Measurements from ENCODE around the gene RPIA.
"Not testable (repeated sequence)": the region's sequence is repeated elsewhere in the genome, so short reads cannot be mapped to it uniquely, and the experiment has no call there.

RPIA gene

DNA sequence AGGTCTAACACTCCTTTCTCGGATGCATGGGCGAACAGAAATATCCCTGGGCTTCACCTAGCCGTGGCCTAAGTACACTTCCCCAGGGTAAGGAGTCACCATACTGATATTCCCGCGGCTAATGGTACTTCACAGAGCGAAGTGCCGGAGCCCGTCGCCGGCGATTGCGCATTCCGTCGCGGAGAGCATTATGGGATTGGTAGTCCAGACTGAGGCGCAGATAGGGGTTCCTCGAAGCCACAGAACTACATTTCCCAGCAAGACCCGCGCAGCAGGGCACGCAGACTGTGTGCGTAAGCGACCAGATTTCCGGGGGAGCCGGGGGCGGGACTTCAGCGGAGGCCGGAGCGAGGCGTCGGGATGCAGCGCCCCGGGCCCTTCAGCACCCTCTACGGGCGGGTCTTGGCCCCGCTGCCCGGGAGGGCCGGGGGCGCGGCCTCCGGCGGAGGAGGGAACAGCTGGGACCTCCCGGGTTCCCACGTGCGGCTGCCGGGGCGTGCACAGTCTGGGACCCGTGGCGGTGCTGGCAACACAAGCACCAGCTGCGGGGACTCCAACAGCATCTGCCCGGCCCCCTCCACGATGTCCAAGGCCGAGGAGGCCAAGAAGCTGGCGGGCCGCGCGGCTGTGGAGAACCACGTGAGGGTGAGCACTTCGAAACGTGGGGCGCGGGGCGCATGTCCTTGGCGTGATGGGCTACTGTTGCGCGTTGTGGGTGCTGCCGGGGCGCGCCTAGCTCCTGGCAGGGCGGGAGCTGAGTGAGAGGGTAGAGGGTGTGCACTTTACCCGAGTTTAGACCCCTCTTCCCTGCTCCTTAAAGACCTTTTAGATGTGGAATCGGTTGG, at the start of gene RPIA:
Gene RPIA, plus strand, starts transcription at position 335 of the 845 bp plus-strand sequence. Its CDS starts 26 bp downstream, at position 361.
- peak; percentile 82 for DNase-seq

DNA sequence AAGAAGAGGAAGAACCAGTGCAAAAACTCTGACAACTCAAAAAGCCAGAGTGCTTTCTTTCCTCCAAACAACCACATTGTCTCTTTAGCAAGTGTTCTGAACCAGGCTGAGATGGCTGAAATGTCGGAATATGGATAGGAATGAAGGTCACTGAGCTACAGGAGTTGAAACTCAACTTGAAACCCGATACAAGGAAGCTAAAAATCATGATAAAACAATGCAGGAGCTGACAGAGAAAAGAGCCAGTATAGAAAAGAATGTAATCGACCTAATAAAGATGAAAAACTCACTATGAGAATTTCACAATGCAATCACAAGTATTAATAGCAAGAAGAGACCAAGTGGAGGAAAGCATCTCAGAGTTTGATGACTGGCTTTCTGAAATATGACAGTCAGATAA, 49.2 kb upstream of the RPIA start:
- no peak for DNase-seq

DNA sequence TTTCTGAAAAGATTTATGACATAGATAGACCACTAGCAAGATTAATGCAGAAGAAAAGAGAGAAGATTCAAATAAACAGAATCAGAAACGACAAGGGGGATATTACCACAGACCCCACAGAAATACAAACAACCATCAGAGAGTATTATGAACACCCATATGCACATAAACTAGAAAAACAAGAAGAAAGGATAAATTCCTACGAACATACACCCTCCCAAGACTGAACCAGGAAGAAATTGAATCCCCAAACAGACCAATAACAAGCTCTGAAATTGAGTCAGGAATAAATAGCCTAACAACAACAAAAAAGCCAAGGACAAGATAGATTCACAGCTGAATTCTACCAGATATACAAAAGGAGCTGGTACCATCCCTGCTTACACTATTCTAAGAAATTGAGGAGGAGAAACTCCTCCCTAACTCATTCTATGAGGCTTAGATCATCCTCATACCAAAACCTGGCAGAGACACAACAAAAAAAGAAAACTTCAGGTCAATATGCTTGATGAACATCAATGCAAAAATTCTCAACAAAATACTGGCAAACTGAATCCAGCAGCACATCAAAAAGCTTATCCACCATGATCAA, 46.1 kb upstream of the RPIA start:
- not testable (repeated sequence) for DNase-seq

DNA sequence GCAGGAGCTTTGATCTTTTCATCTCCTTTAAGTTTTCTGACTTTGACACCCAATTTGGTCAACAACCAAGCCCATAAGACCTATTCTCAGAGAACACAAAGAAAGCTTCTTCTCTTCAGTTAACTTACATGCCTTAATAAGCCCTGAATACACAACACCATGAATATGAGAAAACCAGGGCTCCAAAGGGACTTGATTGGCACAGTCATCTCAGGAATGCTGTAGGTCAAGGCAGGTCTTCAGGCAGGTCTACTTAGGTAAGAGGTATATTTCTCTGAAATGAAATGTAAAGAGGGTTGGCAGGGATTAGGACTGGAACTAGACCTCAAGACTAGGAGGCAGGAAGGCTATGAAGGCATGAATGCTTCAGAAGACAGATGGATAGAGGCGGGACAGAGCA, 39.8 kb upstream of the RPIA start:
- no peak for DNase-seq

DNA sequence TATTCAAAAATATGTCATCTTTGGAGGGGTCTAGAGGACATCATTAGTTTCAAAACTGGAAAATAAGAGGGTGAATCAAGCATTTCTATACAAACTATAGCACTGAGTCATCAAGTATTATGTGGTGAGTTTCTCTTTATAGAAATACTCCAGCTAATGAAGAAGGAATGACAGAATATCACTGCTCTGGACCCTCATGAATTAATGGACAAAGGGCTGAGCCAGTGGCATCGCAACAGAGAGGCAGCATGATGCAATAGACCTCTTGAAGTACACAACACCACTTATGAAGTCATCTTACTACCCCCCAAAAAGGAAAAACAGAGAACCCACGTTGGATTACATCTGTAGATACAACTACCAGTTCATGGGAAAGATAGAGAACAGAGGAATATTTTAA, 36.8 kb upstream of the RPIA start:
- no peak for DNase-seq

DNA sequence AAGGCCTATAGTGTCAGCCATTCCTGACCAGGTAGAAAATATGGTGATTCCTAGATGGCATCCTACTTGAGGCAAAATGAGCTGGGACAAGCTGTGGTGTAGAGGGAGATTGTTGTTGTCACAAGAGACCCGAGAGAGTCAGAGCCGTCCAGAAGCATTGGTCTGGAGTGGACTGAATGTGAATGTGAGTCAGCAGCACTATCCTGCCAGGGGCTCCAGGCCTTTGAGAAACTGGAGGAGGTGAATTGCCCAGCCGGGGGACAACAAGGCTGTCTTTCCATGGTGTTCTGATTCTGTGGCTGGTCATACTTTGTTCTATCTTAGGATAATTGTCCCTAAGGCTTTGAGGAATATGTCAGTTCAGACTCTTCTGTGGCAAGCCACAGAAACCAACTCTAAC, 34.8 kb upstream of the RPIA start:
- no peak for DNase-seq

DNA sequence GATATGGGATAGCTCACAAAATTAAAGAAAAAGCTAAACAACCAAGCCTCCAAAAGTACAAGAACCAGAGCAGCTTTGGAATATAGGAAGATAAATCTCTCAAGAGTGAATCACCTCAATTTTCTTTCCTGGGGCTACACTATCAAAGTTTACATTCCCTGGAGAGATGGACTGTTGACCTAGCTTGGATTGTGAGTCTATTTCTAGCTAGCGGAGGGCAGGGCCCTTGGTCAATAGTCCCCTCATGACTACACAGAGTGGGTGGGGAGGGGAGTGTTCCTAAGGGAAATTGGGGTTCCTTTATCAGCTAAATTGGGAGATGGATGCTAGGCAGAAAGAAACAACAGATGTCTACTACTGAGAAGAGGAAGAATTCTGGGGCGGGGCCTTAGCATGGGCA, 34.3 kb upstream of the RPIA start:
- DNase-seq = no peak

DNA sequence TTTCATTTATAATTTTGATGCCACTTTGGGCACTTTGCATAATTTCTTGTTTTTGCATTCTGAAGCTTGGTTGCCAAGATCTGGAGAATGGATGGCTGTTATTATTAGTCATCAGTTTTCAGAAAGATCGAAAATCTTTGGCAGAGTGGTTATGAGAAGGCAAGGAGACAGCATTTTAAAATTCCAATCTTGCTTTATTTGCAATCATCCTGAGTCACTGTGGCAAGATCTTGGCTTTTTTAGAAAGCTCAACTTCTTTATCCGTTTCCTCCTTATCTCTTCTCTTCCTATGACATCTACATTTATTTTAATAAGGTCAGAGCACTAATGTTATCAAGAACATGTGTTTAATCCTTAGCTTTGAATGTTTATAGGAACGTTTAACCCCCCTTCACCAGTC, 33.1 kb upstream of the RPIA start:
- DNase-seq = no peak

DNA sequence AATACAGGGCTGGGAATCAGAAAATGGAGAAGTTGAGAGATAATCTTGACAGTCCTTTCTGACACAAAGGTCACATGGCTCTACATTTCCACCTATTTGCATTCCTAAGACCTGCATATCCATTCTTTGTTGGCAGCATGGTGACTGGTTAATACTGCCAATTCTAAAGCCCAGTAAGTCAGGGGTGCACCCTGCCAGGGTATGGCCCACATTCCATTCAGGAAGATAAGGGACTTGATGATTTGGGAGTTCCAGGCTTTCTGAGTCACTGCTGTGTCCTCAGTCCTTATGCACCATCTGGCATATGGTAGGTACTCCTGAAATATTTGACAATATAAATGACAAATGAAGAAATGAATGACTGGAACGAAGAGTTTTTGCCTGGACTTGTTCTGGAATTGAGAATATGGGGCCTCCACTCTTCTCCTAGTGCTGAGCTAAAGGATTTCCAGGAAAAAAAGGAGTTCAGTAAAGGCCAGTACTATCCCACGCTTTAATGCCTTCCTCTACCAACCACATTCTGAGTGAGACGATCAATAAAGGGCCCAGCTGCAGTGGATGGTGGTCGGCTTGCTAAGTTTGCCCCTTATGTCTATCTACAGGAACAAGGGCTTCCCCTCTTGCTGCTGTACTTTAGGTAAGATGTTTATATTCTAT, 32.5 kb upstream of the RPIA start:
- DNase-seq = no peak

DNA sequence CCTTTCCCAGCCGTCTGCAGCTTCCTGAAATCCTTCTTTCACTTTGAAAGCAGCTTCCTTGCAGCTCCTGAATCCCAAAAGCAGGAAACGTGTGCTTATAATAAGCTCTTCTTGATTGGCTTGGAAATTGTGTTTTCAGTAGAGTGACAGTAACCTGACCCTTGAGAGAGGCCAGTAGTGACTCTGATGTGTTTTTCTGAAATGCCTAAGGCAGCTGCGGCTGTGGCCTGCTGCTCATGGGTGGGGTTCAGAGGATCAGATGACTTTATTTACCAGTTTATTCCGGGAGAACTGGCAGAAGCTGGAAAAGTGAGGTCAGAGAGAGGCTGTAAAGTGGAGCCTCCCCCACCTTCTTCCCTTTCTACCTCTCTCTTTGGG, 31.9 kb upstream of the RPIA start:
- no peak for DNase-seq

DNA sequence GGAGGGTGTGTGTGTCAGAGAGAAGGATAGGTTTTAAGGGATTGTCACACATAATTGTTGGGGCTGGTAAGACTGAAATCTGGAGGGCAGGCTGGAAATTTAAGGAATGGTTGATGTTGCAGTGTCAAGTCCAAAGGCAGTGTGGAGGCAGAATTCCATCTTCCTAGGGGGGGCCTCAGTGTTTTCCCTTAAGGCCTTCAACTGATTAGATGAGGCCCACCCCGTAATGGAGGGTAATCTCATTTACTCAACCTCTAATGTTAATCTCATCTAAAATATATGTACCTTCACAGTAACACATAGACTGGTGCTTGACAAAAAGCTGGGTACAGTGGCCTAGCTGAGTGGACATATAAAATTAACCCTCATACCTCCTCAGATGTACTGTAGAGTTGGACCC, 30.9 kb upstream of the RPIA start:
- DNase-seq = no peak

DNA sequence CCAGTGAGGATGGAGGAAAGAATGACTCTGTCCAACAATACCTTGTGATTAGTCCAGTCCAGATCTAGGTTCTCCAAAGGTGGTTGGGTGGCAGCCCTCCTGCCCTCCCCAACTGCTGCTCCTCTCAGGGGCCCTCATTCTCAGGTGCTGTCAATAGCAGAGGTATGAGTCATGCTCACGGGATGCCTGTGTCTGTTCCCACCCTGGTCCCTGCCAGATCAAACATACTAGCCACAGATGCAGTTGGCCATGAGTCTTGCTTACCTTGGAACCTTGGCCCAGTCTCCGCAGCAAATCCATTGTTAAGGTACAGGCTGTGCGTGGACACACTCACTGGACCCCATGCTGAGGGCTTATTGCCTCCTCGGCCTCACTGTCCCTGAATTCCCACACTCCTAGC, 24.9 kb upstream of the RPIA start:
- no peak for DNase-seq

DNA sequence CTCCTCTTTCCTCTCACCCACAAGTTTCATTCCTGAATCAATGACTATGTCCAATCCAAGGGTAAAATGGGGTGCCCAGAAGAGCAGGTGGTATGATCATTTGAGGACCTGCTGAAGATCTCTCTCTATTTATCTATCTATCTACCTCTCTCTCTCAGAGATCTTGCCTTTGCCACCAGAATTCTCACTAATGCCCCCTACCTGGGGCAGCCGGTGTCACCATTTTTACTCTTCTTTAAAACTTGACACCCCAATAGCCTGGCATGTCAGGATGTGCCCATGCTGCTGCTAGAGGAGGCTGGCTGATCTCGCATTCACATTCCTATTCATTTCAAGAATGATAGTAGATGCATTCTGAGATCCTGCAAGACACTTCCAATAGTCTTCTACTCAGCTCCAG, 24.3 kb upstream of the RPIA start:
- DNase-seq = no peak

DNA sequence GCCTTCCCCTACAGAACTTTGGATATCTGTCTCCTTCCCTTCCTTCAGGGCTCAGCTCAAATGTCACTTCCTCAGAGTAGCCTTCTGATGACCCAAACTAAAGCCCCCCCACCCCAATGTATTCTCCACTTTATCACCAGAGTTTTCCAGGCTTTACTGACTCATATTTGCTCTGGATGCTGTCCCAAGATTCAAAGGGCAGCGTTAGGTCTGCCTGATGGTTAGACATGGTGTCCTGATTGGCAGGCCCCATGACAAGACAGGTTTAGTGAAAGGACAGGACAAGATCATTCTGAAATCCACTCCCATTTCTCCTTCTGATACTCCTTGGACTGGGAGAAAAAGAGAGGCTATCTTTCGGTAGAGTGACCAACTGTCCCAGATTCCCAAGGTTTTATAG, 22.6 kb upstream of the RPIA start:
- DNase-seq = no peak

DNA sequence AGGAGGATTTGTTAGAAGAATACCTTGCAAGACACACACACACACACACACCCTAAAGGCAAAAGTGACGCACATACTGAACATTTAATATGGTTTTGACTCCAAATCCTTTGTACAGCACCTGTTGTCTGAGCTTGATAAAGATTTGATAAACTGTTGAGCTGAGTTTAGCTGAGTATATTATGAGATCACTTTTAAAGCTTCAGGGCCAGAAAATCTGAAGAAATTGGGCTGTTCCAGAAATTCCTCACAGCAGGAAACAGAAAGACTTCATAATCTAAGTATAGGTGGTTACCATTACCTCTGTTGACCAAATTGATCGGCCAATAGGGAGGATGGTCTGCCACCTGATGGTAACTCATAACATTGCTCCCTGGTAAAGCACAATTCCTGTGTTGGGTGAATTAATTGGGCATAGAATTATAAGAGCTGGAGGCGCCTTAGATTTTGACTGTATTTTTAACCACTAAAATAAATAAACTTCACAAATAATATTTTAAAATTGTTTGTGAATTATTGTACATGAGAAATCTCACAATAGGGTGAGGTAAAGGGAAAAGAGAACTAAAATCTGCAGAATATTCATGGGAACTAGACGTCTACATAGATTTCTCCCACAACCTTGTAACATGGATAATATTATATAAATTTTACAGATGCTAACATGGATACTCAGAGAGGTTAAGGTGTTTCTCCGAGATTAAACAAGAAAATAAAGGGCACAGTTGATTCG, 21.8 kb upstream of the RPIA start:
- peak; percentile 25 for DNase-seq

DNA sequence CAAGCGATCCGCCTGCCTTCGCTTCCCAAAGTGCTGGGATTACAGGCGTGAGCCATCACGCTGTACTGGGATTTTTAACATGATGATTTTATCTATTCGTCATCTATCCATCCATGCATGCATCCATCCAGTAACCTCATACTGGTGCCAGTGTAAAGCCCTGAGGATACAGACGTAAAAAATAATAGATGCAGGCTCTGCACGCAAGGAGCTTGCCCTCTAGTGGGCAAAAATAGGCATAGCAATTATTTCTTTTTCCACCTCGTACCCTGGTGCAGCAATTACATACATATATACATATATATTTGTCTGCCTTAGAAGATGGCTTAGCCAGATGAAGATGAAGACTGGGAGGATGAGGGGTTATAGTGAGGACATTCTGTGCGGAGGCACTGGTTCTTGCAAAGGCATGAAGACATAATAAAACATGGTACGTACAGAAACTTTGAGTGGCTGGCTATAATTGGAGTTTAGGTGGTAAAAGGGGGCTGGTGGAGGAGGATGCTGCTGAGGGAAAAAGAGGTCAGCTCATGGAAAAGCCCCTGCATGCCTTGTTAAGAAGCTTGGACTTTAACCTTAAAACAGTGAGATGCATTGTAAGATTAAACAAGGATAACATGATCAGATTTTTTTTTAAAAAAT, 19.6 kb upstream of the RPIA start:
- peak; percentile 32 for DNase-seq

DNA sequence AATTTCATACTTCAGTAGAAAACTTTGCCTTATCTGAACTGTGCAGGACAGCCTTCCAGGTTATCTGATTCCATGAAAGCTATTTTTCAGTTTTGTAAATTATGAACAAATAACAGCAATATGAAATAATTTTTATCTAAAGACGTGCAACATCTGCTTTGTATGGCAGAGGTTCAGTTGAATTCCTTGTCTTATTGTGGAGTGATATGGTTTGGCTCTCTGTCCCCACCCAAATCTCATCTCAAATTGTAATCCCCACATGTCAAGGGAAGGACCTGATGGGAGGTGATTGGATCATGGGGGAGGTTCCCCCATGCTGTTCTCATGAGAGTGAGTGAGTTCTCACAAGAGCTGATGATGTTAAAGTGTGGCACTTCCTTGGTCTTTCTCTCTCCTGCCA, 18.1 kb upstream of the RPIA start:
- DNase-seq = no peak

DNA sequence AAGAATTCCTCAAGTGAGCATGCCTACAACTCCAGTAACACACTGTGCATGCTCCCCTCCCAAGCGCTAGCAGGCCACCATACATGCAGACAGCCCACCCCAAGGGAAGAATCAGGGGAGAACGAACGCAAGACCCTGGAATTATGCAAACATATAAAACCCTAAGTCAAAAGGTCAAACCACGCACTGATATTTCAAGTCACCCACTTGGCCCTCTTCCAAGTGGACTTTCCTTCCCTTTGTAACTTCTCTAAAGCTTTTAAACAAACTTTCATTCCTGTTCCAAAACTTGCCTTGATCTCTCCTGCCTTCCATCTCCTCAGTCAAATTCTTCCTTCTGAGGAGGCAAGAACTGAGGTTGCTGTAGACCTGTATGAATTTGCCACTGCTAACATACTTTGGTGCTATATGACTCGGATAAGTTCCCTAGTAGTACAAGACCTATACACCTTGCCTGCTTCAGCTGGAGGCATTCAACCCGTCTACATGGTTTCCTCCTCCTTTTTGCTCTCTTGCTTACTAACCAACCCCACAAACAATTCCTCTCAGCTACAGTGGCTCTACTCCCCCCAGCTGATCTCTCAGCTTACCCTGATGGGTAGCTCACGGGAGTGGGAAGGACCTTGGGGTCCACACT, 11.1 kb upstream of the RPIA start:
- DNase-seq = no peak

DNA sequence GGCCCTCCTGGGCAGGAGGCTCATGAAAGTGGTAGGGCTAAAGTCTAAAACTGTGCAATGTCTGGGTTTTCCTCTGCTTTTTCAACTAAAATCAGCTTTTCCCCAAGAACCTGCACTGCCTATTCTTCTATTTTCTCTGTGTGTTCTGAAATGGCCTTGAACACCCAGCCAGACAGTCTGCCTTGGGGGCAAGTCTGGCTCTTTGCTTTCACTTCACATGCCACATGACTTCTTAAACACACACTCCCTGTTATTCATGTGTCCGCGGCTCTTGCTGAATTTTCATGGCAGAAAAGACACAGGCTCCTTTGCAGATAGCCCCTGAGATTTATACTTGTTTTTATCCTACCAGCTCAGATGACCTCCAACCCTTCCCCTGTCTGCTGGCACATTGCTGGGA, 10.6 kb upstream of the RPIA start:
- DNase-seq = no peak

DNA sequence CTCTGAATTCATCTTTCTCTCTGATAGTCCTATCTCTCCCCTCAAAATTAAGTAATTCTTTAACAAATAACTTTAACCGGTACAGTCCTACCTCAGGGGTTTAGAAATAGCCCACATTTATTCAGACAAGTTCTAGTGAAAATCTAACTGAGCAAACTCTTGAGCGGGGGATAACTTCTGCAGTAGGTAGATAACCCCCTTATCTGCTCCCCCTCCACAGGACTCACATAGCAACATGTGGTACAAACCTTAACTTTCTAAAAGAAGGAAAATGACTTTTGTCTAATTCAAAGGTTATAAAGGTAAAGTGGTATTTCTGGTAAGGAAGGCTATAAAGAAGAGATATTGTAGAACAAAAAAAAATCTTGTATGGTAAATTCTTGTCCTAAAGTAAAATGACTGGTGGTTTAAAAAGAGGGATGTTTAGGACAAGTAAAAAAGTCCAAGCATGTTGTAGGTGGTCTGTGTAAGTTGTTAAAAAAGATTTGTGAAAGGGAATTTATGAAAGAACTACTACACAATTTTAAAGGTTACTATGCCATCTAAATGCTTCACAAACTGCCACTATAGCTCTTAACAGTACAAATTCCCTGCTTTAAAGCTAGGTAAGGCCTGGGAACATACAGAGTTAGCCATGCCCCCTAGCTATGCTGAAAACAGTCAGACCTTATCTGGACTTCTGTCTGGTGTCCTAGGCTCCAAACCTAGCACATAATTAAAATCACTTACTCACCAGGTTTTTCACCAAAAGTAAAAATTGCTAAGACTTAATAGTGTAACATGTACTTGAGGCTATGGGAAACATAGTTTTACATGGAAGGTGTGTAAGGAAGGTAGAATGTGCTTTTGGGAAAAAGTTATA, 8.1 kb upstream of the RPIA start:
- DNase-seq = no peak

DNA sequence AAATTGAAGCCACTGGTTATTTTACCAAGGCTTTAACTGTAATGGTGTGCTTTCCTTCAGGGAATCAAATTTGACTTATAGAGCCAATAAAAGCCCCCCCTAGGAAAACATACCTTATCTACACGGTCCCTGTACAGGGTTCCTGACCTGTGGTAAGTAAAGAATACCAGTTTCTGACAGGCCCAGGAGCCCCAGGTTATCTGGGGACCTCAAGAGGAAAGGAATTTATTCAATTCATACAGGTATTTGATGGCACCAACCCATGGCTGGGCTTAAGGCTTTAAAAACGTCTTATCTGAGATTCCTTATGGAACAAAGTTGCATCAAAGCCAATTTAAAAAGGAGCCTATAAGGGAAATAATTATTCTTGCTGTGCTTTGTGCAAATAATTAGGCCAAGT, 7.0 kb upstream of the RPIA start:
- DNase-seq = no peak

DNA sequence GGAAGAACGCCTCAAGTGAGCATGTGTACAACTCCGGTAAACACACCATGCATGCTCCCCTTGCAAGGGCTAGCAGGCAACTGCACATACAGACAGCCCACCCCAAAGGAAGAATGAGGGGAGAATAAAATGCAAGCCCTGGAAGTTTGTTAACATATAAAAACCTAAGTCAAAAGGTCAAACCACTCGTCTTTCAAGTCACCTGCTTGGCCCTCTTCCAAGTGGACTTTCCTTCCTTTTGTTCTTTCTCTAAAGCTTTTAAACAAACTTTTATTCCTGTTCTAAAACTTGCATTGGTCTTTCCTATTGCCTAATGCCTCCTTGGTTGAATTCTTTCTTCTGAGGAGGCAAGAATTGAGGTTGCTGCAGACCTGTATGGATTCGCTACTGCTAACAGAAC, 5.2 kb upstream of the RPIA start:
- DNase-seq = no peak
